IPS-NIHi7 (cell line): ENCODE measurements around the gene GPR21.

Source experiments
- DNase-seq: peaks from one replicate; pipeline ENCODE4 v3.0.0; 2012; ENCODE audit warnings: mixed read lengths; ENCODE audit errors: extremely low spot score

Gene GPR21

GRCh38 chr9:123063896-123064295, 30.4 kb downstream of the GPR21 start:
- DNase-seq, result no peak

- no peak for DNase-seq
These were observed 31.2 kb downstream of the GPR21 start for GRCh38 chr9:123064716-123065115.

GRCh38 chr9:123065196-123065595, 31.7 kb downstream of the GPR21 start:
- no peak for DNase-seq

GRCh38 chr9:123067136-123067535, 33.7 kb downstream of the GPR21 start:
- no peak for DNase-seq

GRCh38 chr9:123069010-123069481, 35.6 kb downstream of the GPR21 start:
- DNase-seq, result no peak

GRCh38 chr9:123070198-123070597, 36.7 kb downstream of the GPR21 start:
- no peak for DNase-seq

- peak; percentile 38 for DNase-seq
These were observed 39.0 kb downstream of the GPR21 start for GRCh38 chr9:123072407-123072995.

- DNase-seq, result no peak
These were observed 40.0 kb downstream of the GPR21 start for GRCh38 chr9:123073441-123073840.

- no peak for DNase-seq
These were observed 40.5 kb downstream of the GPR21 start for GRCh38 chr9:123073991-123074422.

- DNase-seq, result no peak
These were observed 41.2 kb downstream of the GPR21 start for GRCh38 chr9:123074628-123075027.

GRCh38 chr9:123080444-123080843, 47.0 kb downstream of the GPR21 start:
- no peak for DNase-seq

- peak; percentile 35 for DNase-seq
These were observed 48.4 kb downstream of the GPR21 start for GRCh38 chr9:123081824-123082223.

- DNase-seq, result no peak
These were observed 50.2 kb downstream of the GPR21 start for GRCh38 chr9:123083680-123084079.

- DNase-seq, result no peak
These were observed 50.8 kb downstream of the GPR21 start for GRCh38 chr9:123084256-123084655.
